GM18873 (cell line): ENCODE results near the gene SNX33.
"Not testable (repeated sequence)": the region's sequence is repeated elsewhere in the genome, so short reads cannot be mapped to it uniquely, and the experiment has no call there.

ENCODE experiments used
- ATAC-seq: cut with Tn5 transposase; IDR thresholded peaks from one replicate; pipeline ENCODE4 v1.9.1; 2021; ENCODE audit warnings: mild to moderate bottlenecking, moderate library complexity, moderate number of reproducible peaks; ENCODE audit not compliant: unreplicated experiment, low FRiP score

The SNX33 gene

GRCh38 chr15:75661100-75661755 is 13.5 kb downstream of the SNX33 start:
- no peak for ATAC-seq

GRCh38 chr15:75661756-75662140 is 14.0 kb downstream of the SNX33 start:
- no peak for ATAC-seq

- ATAC-seq, result no peak
Observed at GRCh38 chr15:75662823-75663519, 15.3 kb downstream of the SNX33 start.

GRCh38 chr15:75663931-75664421 is 16.3 kb downstream of the SNX33 start:
- no peak for ATAC-seq

GRCh38 chr15:75666823-75667501 is 19.2 kb downstream of the SNX33 start:
- ATAC-seq, result no peak

GRCh38 chr15:75669191-75669878 is 21.6 kb downstream of the SNX33 start:
- no peak for ATAC-seq

GRCh38 chr15:75669879-75670212 is 22.1 kb downstream of the SNX33 start:
- ATAC-seq, result no peak

- ATAC-seq, result no peak
Observed at GRCh38 chr15:75671730-75672602, 24.3 kb downstream of the SNX33 start.

GRCh38 chr15:75672646-75673425 is 25.1 kb downstream of the SNX33 start:
- ATAC-seq, result no peak

GRCh38 chr15:75673426-75674235 is 25.9 kb downstream of the SNX33 start:
- ATAC-seq, result no peak

GRCh38 chr15:75674366-75674765 is 26.7 kb downstream of the SNX33 start:
- ATAC-seq, result no peak

- no peak for ATAC-seq
Observed at GRCh38 chr15:75675579-75676404, 28.1 kb downstream of the SNX33 start.

- ATAC-seq, result no peak
Observed at GRCh38 chr15:75676688-75677464, 29.2 kb downstream of the SNX33 start.

- no peak for ATAC-seq
Observed at GRCh38 chr15:75677465-75678323, 30.0 kb downstream of the SNX33 start.

GRCh38 chr15:75678324-75678690 is 30.6 kb downstream of the SNX33 start:
- ATAC-seq, result not testable (repeated sequence)
